HG03064 (cell line): Measurements from ENCODE around the gene ING5.
A peak's percentile ranks its signal among the peaks of the same experiment; 100 is the strongest.
"Not testable (repeated sequence)": the region's sequence is repeated elsewhere in the genome, so short reads cannot be mapped to it uniquely, and the experiment has no call there.

Experiments
- ATAC-seq: cut with Tn5 transposase; IDR thresholded peaks from one replicate; pipeline ENCODE4 v1.9.1; 2021; ENCODE audit warnings: low read depth; ENCODE audit not compliant: unreplicated experiment

The ING5 gene

DNA sequence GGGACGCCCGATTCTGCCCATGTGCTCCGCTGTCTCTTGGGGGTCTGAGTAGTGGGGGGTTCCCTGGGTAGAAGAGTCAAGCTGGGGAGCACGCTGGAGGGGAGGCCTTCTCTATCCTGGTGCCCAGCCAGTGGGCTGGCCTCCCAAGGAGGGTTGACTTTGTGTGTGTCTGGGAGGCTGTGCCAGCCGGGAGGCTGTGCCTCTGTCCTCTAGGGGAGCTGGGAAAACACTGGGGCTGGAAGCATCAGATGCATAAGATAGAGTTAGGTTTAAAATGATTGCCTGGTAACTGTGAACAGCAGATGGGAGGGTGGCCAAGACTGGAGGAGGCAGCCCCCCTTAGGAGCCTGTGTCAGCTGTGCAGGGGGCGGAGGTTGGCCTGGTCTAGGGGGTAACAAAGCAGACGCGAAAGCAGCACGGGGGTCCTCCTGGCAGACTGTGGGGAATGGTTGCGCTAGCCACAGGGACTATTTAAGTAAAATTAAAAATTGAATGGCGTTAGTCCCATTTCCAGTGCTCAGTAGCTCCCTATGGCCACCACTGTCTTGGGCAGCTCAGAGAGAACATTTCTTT, 1.3 kb downstream of the ING5 start:
- no peak for ATAC-seq

DNA sequence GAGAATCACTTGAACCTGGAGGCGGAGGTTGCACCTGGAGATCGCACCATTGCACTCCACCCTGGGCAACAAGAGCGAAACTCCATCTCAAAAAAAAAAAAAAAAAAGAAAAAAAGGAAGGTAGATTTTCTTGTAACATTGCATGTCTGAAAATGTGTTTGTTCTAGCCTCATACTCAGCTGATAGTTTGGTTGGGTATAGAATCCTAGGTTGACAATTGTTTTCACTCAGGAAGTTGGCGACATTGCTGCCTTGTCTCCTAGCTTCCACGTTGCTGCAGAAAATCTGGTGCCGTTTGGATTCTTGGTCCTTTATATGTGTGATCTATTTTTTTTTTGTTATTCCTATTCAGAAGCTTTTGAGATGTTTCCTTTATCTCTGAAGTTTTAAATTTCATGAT, 4.7 kb downstream of the ING5 start:
- ATAC-seq, result no peak

DNA sequence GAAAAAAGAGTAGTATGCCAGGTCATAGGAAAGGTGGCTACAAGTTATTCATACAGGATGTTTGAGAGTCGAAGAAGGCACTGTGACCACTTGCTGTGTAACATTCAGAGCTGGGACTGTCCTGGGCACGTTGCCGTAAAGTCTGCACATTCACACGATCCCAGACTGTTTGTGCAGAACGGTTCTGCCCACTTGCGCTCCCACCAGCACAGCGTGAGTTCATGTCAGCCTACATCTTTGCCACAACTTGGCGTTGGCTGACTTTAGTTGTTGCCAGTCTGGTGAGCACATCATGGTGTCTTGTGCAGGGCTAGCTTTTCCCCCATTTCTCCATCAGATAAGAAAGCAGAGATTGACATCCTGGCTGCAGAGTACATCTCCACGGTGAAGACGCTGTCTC, 7.0 kb downstream of the ING5 start:
- ATAC-seq, result no peak

DNA sequence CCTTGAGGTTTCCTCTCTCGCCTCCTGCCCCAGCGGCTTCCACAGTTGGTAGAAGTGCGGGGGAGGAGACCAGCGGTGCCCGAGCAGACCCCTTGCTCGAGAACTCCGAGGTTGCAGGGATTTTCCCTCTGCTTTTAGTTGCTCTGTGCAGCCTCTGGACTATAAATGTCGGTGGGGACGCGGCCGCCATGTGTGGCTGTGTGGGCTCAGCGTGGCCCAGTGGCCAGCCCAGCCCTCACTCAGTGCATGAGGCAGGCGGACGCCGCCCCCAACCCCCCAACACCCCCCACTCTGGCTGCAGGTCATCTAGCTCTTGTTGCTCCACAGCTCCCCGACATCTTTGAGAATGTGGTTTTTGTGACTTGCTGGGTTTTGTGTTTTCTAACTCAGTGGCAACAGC, 17.3 kb downstream of the ING5 start:
- ATAC-seq, result no peak

DNA sequence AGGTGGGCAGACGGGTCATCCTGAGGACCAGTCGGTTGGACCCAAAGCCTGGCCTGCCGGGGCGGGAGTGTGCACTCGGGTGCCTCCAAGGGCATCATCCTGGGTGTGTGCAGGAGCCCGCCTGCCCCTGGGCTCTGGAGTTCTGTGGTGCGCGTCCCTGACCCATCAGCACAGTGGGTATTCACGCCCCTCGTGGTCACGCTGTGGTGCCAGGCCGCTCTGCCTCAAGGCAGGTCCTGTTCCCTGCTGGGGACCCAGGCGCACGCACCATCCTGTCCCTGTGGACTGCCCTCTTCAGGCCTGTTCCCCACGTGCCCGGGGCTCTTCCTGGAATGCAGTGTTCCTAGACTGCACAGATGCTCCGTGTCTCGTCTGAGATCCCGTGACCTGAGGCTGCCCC, 18.3 kb downstream of the ING5 start:
- no peak for ATAC-seq

DNA sequence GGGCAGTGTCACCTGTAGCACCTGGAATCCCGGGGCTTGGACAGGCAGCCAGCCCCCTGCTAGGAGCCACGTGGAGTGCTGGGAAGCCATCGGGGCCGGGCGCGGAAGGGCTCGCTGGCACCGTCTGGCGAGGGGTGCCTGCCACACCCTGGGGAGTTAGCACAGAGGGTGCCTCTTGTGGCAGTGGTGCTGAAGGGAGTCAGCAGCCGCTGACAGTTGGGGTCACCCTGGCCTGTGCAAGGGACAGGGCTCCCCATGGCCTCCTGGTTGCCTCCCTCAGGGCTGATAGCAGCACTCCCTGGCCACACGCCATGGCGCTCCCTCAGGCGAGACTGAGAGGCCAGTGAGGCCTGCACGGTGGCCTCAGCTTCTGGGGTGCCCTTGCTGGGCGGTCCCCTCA, 18.7 kb downstream of the ING5 start:
- no peak for ATAC-seq

DNA sequence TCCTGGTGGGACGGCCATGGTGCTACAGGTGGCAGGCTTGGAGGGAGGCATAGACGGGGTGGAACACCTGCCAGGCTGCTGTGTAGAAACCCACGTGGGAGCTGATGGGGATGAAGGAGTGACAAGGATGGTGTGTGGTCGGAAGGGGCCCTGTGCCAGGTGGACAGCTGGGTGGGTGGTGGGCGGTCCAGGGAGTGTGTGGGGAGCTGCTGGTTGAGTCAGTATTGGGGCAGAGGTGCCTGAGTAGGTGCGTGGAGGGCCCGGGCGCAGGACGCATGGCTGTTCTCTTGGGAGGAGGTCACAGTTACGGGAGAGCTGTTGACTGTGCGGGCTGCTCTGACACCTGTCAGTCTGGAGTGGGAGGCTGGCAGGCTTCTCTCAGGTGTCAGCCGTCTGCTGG, 20.0 kb downstream of the ING5 start:
- ATAC-seq, result no peak

DNA sequence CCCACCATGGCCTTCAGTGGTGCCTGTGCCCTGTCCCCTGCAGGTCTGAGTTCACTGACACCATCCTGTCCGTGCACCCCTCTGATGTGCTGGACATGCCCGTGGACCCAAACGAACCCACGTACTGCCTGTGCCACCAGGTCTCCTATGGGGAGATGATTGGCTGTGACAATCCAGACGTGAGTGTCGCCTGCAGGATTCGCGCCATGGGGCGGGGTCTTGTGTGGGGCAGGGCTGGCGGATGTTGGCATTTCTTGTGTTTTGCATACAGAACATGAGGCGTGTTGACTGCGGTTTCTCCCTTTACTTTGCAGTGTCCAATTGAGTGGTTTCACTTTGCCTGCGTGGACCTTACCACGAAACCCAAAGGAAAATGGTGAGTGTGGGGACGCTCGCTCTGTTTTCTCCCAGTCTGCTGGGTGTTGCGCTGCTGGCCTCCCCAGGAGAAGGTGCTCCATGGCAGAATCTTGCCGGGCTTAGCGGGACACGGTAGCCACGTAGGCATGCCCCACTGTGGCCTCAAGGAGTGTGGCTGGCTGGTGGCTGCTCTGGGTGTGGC, 21.1 kb downstream of the ING5 start:
- ATAC-seq, result no peak

DNA sequence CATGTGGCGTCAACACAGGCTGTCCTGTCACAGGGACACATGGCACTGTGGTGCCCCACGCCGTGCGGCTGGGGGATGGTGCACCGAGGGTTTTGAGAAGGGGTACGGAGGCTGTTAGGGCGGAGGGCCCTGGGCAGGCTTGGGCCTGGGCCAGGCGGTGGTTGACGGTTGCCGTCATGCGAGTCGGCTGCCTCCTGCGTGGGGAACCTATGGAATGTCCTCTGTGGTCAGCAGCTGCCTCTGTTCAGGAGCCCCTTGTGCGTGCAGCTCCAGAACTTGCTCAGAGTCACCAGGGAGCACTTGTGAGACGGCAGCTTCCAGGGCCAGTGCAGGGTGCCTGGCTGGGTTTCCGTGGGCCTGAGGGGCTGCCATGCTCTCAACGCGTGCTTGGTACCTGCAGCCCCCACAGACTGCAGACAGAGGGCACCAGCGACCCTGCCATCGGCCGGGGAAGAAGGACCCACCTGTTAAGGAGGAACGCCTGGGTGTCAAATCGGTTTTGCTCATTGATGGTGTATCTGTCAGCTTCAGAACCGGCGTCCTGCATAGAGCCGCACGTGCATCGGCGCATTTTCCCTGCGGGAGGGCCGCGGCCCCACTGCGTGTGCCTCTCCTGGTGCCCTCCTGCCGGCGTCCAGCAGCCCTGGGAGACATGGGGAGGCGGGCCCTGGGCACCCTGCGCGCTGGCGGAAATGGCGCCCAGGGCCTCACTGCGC, 22.6 kb downstream of the ING5 start:
- ATAC-seq, result no peak

DNA sequence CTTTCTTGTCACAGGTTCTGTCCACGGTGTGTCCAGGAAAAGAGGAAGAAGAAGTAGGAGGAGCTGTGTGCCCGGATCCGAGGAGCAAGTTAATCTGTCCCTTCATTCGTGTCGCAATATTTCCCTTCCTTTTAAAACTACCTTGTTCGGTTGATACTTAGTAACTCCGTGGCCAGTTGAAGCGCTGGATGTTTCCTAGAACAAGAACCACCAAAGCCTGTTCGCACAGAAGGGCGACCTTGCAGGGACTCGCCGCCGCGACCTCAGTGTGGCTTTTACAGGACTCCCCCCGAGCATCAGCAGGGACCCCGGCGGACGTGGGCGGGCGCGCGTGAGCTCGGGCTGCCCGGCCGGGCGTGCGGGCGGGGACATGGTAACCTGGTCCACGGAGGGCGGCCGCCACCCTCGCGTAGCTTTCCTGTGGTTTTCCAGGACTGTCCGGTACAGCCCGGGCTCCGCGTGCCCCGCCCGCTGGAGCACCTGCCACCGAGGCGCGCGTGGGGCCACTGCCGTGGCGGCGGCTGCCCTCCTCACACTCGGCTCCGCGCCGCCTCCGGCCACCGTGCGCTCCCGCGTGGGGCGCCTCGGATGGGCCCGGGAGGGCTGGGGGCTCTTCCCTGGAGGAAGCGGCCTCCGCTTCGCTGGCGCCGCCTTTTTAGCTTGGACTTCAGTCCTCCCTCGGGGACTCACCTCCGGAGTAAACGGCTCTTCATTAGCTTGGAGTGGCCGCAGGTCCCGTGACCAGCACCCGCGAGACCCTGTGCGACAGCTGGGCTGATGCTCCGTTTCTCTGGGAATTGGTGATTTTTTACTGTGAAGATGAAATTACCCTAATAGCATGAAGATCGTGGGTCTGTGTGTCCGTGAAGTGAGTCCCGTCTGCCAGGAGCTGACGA, 23.4 kb downstream of the ING5 start:
- no peak for ATAC-seq

DNA sequence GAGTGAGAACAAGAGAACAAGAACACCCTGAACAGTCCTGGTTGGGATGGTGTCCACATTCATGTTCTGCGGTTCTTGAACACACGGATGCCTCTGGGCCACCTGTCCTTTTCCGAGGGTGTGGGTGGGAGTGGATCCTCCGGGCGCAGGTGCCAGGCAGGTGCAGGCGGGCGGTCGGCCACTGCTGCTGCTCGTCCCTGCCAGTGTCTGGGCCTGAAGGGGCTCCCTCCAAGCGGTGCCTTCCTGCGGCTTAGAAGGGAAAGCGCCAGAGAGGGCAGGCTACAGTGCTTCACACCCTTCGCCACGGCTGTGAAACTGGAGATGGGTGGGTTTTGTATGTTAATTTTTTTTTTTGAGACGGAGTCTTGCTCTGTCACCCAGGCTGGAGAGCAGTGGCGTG, 24.6 kb downstream of the ING5 start:
- ATAC-seq, result no peak

DNA sequence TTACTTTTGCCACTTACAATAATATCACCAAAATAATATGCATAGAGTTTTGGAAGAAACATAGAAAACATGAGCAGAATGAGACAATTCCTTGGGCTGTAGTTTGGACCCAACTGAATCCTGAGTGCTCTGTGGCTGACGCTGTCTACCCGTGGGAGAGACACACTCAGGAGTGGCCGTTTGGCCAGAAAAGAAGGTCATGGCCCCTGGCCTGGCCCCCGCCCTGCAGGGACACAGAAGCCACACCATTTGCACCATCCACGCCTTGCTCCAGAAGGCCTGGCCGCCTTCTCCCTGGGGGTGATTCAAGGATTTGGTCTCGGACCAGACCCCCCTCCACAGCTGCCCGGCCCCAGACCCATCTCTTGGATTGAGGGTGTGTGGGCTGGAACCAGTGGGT, 26.2 kb downstream of the ING5 start:
- no peak for ATAC-seq

DNA sequence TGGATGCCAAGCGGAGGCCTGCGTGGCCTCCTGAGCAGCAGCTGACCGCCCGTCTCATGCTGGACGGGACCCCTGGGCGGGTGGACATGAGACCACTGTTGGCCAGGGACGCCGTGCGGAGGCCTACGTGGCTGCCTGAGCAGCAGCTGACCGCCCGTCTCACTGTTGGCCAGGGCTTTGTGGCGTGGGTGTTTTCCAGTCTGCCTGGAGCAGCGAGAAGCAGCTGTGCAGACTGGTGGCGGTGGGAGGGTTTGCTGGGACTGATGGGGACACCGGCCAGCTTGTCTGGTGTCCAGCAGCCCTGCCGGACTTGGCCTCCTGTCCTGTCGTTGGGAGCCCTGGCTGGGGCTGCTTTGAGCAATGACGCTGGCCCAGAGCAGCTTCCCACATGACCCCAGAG, 26.8 kb downstream of the ING5 start:
- ATAC-seq, result no peak

DNA sequence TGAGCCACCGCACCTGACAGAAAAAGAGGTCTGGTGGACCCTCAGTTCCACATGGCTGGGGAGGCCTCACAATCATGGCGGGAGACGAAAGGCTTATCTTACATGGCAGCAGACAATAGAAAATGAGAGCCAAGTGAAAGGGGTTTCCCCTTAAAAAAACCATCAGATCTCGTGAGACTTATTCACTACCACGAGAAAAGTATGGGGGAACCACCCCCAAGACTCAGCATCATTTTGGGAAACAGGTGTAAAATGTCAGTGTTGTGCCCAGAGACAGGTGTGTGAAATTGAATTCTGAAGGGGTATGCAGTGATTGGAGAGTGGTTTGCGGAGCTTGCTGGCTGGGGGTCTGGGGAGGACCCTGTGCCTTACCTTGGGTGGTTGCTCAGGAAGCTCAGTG, 28.0 kb downstream of the ING5 start:
- no peak for ATAC-seq

DNA sequence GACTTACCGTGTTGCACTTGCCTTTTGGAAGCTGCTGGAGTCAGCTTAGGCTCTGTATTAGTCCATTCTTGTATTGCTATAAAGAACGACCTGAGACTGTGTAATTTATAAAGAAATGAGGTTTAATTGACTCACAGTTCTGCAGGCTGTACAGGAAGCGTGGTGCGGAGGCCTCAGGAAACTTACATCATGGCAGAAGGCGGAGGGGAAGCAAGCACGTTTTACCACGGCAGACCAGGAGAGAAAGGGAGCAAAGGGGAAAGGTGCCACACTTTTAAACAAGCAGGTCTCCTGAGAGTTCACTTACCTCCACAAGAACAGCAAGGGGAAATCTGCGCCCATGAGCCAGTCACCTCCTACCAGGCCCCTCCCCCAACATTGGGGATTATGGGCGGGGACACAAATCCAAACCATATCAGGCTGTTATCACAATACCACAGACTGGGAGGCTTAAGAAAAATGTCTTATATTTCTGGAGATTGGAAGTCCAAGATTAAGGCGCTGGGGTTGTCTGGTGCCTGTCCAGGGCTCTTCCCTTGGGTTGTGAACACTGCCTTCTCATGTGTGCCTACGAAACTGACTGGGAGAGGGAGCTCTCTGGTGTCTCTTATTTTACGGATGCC, 28.9 kb downstream of the ING5 start:
- ATAC-seq, result no peak

DNA sequence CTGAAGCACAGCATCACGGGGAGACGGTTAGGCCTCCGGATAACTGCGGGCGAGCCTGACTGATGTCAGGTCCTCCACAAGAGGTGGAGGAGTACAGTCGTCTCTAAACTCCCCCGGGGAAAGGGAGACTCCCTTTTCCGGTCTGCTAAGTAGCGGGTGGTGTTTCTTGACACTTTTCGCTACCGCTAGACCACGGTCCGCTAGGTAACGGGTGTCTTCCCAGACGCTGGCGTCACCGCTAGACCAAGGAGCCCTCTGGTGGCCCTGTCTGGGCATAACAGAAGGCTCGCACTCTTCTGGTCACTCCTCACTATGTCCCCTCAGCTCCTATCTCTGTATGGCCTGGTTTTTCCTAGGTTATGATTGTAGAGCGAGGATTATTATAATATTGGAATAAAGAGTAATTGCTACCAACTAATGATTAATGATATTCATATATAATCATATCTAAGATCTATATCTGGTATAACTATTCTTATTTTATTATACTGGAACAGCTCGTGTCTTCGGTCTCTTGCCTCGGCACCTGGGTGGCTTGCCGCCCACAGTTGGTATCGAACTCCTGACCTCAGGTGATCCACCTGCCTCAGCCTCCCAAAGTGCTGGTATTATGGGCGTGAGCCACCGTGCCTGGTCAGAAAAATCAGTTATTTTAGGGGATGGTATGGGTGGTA, 30.8 kb downstream of the ING5 start:
- not testable (repeated sequence) for ATAC-seq

DNA sequence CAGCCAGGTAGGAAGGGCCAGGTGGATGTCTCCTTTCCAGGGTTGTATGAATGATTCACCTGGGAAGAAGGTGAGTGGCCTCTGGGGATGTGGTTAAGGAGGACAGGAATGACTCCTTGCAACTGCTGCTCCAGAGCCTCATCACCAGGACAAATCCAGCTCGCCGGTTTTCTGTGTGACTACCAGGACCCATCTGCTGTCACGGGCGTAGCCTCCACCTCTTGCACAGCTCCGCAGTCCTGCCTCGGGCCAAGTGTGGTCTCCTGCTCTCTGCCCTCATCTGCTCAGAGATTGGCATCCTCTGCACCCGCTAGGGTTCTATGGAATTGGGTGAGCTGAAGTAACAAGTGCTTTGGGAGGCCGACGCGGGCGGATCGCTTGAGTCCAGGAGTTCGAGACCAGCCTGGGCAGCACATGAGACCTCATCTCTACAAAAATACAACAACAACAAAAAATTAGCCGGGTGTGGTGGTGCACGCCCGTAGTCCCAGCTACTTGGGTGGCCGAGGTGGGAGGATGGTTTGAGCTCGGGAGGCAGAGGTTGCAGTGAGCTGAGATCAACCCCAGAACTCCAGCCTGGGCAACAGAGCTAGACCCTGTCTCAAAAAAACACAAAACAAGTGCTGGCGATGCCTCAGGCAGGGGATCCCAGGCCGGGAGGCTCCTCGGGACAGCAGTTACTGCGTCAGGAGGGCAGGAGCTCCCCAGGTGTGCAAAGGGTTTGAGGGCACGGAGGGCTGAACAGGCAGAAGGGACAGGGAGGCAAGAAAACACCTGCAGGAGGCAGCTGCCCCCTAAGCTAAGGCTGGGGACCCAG, 31.8 kb downstream of the ING5 start:
- ATAC-seq, result no peak

DNA sequence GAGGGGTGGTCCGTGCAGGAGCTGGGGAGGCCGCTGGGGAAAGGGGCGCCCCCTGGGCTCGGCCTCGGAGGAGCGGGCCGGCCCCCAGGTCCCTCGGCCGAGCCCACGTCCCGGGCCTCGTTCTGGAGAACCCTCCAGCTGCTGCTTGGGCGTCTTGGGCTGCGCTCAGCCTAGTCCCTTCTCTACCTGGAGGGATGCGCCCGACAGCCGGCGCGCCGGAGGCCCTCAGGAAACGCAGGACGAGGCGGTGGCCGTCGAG, 32.3 kb downstream of the ING5 start:
- peak; percentile 32 for ATAC-seq

DNA sequence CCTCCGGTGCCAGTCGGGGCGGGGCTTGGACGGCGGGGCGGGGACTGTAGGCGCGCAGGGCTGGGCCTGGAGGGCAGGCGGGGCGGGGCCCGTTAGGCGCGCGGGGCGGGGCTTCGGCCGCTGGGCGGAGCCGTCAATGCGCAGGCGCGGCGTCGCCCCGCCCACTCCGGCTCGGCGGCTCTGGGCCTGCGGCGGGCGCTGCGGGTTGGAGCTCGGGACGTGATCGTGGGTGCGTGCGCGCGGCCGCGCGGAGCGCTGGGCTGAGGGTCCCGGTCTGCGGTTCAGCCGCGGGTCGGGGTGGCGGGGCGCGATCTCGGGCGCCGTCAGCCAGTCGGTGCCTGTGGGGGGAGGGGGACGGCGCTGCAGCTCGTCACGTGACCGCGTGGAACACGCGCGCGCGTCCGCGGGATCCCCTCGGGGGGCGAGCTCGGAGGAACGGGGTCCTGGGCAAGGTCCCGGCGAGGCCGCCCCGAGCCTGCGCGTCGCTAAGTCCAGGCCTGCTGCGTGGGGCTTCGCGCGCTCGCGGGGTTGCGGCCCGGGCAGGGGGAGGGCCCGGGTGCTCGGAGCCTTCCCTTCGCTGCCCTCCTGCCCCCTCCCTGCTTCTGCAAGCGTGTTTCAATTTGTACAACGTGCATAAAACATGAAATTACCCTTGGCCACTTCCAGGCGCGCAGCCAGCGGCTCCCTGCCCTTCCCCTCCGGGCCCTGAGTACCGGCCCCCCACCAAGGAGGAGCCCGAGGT, 32.8 kb downstream of the ING5 start, which contains the start of gene D2HGDH:
Gene D2HGDH, plus strand, starts transcription at position 164 of the 742 bp plus-strand sequence. CDS start 595 bp downstream, outside the sequence.
- ATAC-seq, result peak; percentile 78
